Choroid plexus epithelial cell (primary cell): ENCODE measurements around the gene CORIN.

Source experiments
- DNase-seq: peaks from one replicate; pipeline ENCODE4 v3.0.0-alpha.2; 2010; ENCODE audit warnings: low read depth
- H3K4me3 ChIP-seq: 2 replicates; pipeline ENCODE4 v1.5.1; 2011; ENCODE audit warnings: low read depth, mild to moderate bottlenecking, control low read depth, low read length, moderate library complexity
- CTCF ChIP-seq: conservative IDR thresholded peaks from 2 replicates; pipeline ENCODE4 v1.5.1; 2011; ENCODE audit warnings: low read depth, mild to moderate bottlenecking, control low read depth, inconsistent platforms, low read length, moderate library complexity

The CORIN gene

GRCh38 chr4:47647544-47647943 is 190.3 kb downstream of the CORIN start:
- no peak for TF ChIP-seq CTCF
- peak; percentile 29 for DNase-seq
- no peak overlapping the region for H3K4me3 ChIP-seq

- no peak for TF ChIP-seq CTCF
- H3K4me3 ChIP-seq = no peak overlapping the region
- DNase-seq = no peak
Measured at GRCh38 chr4:47647029-47647428, 190.8 kb downstream of the CORIN start.

GRCh38 chr4:47646372-47646771 is 191.5 kb downstream of the CORIN start:
- TF ChIP-seq CTCF = no peak
- DNase-seq = peak; percentile 68
- H3K4me3 ChIP-seq = no peak overlapping the region

GRCh38 chr4:47643845-47644244 is 194.0 kb downstream of the CORIN start:
- TF ChIP-seq CTCF = no peak
- DNase-seq = no peak
- no peak overlapping the region for H3K4me3 ChIP-seq

- peak; percentile 58 for DNase-seq
- no peak for TF ChIP-seq CTCF
- no peak overlapping the region for H3K4me3 ChIP-seq
Measured at GRCh38 chr4:47642985-47643760, 194.7 kb downstream of the CORIN start.

- no peak for TF ChIP-seq CTCF
- no peak for DNase-seq
- no peak overlapping the region for H3K4me3 ChIP-seq
Measured at GRCh38 chr4:47642191-47642830, 195.6 kb downstream of the CORIN start.

GRCh38 chr4:47641755-47642154 is 196.1 kb downstream of the CORIN start:
- DNase-seq = peak; percentile 70
- no peak overlapping the region for H3K4me3 ChIP-seq
- no peak for TF ChIP-seq CTCF
